ENCODE measurements around the gene CCL5. TPM values are rescaled to one million over a fixed set of nuclear protein-coding genes. Genes with fewer than 3 reads are reported as not detected.

CCL5 gene
- total RNA-seq, 1 experiment from 2014 or later, result not detected

- Histone ChIP-seq H2AFZ (ENCODE audit: low read length) (no peak overlapping the region), H4K8ac (replicated peaks; ENCODE audit: insufficient read length, low read depth, low read length) (no peak overlapping the region), H2BK15ac (ENCODE audit: low read depth, low read length) (no peak overlapping the region), H3K23me2 (ENCODE audit: insufficient read length, low read depth, low read length, poor library complexity, severe bottlenecking) (no peaks in the 10 kb centered on the region), H3K14ac (ENCODE audit: insufficient read depth, low read length) (no peak overlapping the region), H3K79me1 (ENCODE audit: insufficient read depth, low read depth, low read length, poor library complexity, severe bottlenecking) (no peaks in the 10 kb centered on the region), H2AK5ac (ENCODE audit: insufficient read length, low read length) (no peak overlapping the region), H2BK20ac (ENCODE audit: low read depth, low read length, poor library complexity, severe bottlenecking) (no peak overlapping the region), H3K4me2 (ENCODE audit: insufficient read depth, insufficient read length, low read length) (no peak overlapping the region), H3K27ac (ENCODE audit: insufficient read length, low read depth, low read length) (no peak overlapping the region), H3K4me1 (ENCODE audit: insufficient read depth, low read length) (no peaks in the 10 kb centered on the region), H3K9ac (ENCODE audit: extremely low read depth, insufficient read length, low read length) (no peak overlapping the region), H2BK120ac (ENCODE audit: low read depth, low read length, poor library complexity, severe bottlenecking) (no peak overlapping the region), H2BK12ac (ENCODE audit: insufficient read length, low read depth, low read length) (no peak overlapping the region), H3K23ac (ENCODE audit: insufficient read length, low read depth, low read length) (no peak overlapping the region), H4K20me1 (ENCODE audit: control insufficient read depth, insufficient read depth, insufficient read length) (peaks cover 3% of the 10 kb centered on the region), H3K56ac (ENCODE audit: insufficient read length, low read depth, low read length) (no peak overlapping the region), H3K18ac (ENCODE audit: insufficient read length, low read depth, low read length) (no peak overlapping the region), H3K9me3 (ENCODE audit: control insufficient read depth, low read depth, low read length) (no peaks in the 10 kb centered on the region), H4K91ac (ENCODE audit: insufficient read length, low read depth, low read length) (no peak overlapping the region), H4K5ac (ENCODE audit: insufficient read length, low read depth, low read length) (no peak overlapping the region), H2BK5ac (ENCODE audit: insufficient read length, low read length) (no peak overlapping the region), H3K4ac (ENCODE audit: low read depth, low read length) (no peak overlapping the region), H3K79me2 (ENCODE audit: insufficient read depth, low read length) (no peaks in the 10 kb centered on the region), H3K27me3 (ENCODE audit: insufficient read depth, low read length) (no peaks in the 10 kb centered on the region), H3T11ph (ENCODE audit: low read length) (no peak overlapping the region)
- Mint-ChIP-seq H3K36me3 (ENCODE audit: insufficient read depth in 1 of 3, low read depth in 3 of 3) (peaks cover 50 to 88% (median 82%) of the 10 kb centered on the region in 3 experiments), H3K4me1 (no peaks in the 10 kb centered on the region), H3K4me3 (no peak overlapping the region), H3K9me3 (no peaks in the 10 kb centered on the region), H3K27me3 (ENCODE audit: low read depth) (no peaks in the 10 kb centered on the region), H3K27ac (peak overlapping the region in 2 of 3 experiments; percentile 7 to 55; a peak in 1 of 7 replicates)
- WGBS (ENCODE audit: extremely low coverage, insufficient read length, low lambda C conversion rate), result no CpG with 5 or more reads among the region's 5 CpGs
- no peak for TF ChIP-seq CTCF (conservative IDR thresholded peaks at IDR 0.05)
- no peak for DNase-seq
Measured at GRCh38 chr17:35842239-35842638, 37.9 kb downstream of the CCL5 start.

Measured in H9 (cell line).